Measurements from ENCODE around the gene ST8SIA6.
"Not testable (repeated sequence)": the region's sequence is repeated elsewhere in the genome, so short reads cannot be mapped to it uniquely, and the experiment has no call there.

ST8SIA6 gene

DNA sequence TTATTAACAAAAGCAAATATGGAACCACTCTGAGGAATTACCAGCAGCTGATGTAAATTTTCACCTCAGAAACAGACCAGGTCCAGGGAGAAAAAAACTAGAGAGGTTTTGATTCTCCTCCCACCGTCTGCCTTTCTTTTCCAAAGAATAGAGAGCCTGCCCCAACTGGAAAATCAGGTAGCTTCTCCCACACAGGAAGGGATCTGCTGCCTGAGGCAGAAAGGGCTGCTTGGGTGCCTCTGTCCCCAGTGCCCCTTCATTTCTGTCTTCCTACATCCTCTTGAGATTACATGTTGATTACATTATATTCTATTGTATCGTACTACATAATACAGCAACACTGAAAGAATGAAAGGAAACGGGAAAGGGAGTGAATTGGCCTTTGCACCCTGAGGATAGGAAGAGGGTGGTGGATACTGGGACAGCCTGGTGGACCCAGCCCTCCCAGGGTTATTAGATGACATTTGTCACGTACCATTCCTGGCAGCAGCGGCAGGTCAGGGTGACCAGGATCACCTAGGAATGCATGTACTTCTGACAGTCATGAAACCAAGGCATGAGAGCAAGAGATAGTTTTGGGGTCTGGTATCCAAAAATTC is 8.9 kb downstream of the ST8SIA6 start:
- TF ChIP-seq POLR2A (IDR thresholded peaks at IDR 0.05; ENCODE audit: low read depth, low read length), result no peak
- DNase-seq (ENCODE audit: insufficient read length, low spot score), result no peak
- no peak for FAIRE-seq

DNA sequence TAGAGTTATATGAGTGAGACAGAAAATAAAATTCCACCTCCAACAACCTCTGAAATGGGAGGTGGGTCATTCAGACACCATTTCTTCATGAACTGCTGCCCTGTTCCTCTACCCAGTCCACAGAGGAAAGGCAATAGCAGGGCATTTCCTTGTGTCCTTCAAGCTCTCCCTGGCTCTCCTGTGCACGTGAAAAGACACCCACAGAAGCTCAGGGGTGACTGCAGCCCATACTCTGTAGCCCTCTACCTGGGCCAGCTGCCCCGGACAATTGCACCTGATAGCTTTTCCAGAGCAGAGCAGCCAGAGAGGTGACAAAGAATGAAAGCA is 10.0 kb downstream of the ST8SIA6 start:
- DNase-seq (ENCODE audit: insufficient read length, low spot score) (no peak), FAIRE-seq (no peak)
- TF ChIP-seq POLR2A (IDR thresholded peaks at IDR 0.05; ENCODE audit: low read depth, low read length), result no peak

- DNase-seq (ENCODE audit: insufficient read length, low spot score) (no peak), FAIRE-seq (no peak)
- no peak for TF ChIP-seq POLR2A (IDR thresholded peaks at IDR 0.05; ENCODE audit: low read depth, low read length)
These were observed 10.5 kb downstream of the ST8SIA6 start for GRCh38 chr10:17443707-17444387.

DNA sequence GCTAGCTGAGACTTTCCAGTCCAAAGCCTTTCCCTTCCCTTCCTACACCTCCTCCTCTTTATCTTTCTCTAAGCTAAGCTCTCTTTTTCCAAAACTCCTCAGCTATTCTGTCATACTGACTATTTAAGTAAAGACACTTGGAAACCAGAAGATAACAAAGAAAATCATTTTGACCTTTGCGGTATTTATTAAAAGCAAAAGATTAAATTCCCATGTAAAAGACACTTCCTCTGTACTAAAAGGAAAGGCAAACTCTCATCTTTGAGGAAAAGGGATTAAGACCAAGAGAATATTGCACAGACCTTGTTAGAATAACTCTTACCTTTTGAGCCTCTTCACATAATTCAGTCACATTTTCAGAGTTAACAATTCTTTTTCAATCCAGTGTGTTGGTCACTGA is 15.8 kb downstream of the ST8SIA6 start:
- FAIRE-seq, result no peak
- no peak for DNase-seq (ENCODE audit: insufficient read length, low spot score)
- no peak for TF ChIP-seq POLR2A (IDR thresholded peaks at IDR 0.05; ENCODE audit: low read depth, low read length)

GRCh38 chr10:17436578-17436977 is 17.8 kb downstream of the ST8SIA6 start:
- not testable (repeated sequence) for FAIRE-seq

DNA sequence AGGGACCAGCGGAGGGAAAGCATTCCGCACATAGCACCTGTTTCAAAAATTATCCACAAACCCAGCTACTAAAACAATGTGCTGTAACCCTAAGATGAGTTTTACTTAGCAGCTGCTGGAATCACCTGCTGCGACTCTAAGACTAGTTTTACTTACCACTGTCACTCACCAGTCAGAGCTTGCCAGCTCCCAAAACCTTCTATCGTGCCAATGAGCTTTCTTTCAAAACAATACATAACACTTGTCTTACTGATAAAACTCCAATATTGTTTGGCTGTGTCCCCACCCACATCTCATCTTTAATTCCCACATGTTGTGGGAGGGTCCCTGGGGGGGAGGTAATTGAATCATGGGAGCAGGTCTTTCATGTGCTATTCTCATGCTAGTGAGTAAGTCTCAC is 18.4 kb downstream of the ST8SIA6 start:
- no peak for DNase-seq (ENCODE audit: insufficient read length, low spot score)
- FAIRE-seq, result no peak
- no peak for TF ChIP-seq POLR2A (IDR thresholded peaks at IDR 0.05; ENCODE audit: low read depth, low read length)

More at GRCh38 chr10:17436578-17436977, 17.8 kb downstream of the ST8SIA6 start:
- not testable (repeated sequence) for DNase-seq (ENCODE audit: insufficient read length, low spot score)

GRCh38 chr10:17435187-17435586 is 19.2 kb downstream of the ST8SIA6 start:
- no peak for FAIRE-seq
- no peak for TF ChIP-seq POLR2A (IDR thresholded peaks at IDR 0.05; ENCODE audit: low read depth, low read length)
- DNase-seq (ENCODE audit: insufficient read length, low spot score), result no peak

- no peak for TF ChIP-seq POLR2A (IDR thresholded peaks at IDR 0.05; ENCODE audit: low read depth, low read length)
- FAIRE-seq (no peak), DNase-seq (ENCODE audit: insufficient read length, low spot score) (no peak)
These were observed 21.7 kb downstream of the ST8SIA6 start for GRCh38 chr10:17432723-17433122.

DNA sequence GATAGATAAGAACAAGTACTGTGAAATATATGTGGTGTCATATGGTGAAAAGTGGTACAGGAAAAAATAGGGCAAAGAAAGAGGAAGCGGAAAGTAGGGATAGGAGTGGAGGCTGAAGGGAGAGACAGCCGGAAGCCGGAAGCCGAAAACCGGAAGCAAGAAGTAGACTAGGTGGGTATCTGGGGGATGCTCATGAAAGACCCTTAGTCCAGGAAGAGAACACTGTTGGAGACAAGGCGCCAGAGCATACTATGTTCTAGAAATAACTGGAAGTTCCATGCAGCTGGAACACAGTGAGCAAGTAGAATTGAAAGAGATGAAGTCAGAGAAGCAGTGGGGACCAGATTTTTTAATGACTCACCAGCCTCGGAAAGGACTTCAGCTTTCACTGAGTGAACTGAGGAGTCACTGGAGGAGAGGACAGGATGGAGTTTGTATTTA is 22.5 kb downstream of the ST8SIA6 start:
- DNase-seq (ENCODE audit: insufficient read length, low spot score), result peak; percentile 40
- no peak for TF ChIP-seq POLR2A (IDR thresholded peaks at IDR 0.05; ENCODE audit: low read depth, low read length)
- FAIRE-seq, result peak; percentile 89

- FAIRE-seq, result peak; percentile 80
- DNase-seq (ENCODE audit: insufficient read length, low spot score), result no peak
- TF ChIP-seq POLR2A (IDR thresholded peaks at IDR 0.05; ENCODE audit: low read depth, low read length), result no peak
These were observed 23.6 kb downstream of the ST8SIA6 start for GRCh38 chr10:17430647-17431355.

- TF ChIP-seq POLR2A (IDR thresholded peaks at IDR 0.05; ENCODE audit: low read depth, low read length), result no peak
- FAIRE-seq, result no peak
- DNase-seq (ENCODE audit: insufficient read length, low spot score), result no peak
These were observed 24.9 kb downstream of the ST8SIA6 start for GRCh38 chr10:17429490-17429889.

GRCh38 chr10:17428351-17429097 is 25.9 kb downstream of the ST8SIA6 start:
- TF ChIP-seq POLR2A (IDR thresholded peaks at IDR 0.05; ENCODE audit: low read depth, low read length), result no peak
- no peak for FAIRE-seq
- DNase-seq (ENCODE audit: insufficient read length, low spot score), result no peak

DNA sequence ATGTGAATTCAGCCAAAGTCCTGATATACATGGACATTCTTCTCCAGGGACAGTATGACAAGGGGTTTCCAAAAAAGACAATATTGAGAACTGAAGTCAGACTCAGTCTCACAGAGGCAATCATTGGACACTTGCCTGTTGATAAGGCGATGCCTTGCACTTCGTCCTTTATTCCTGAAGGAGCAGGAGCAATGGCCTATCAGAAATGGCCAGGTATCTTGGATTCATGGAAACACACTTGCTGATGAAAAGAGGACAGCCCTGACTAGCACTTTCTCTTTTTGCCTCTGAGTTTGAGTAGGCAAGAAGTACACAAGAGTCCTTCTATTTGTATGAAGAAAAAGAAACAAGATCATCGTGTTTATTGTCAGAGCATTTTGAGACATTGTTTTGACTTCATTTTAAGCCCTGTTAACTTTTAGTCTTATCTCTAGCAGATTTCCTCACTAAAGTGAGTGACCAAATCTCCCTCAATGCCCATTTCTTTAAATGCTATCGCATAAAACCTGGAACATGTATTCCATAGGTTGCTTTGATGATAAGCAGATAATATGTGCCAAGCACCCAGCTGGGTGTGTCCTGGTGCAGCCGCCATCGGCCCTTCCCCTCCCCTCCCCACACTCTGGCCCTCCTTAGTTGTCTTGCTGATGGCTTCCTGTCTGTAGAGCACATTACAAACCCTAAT is 26.6 kb downstream of the ST8SIA6 start:
- TF ChIP-seq POLR2A (IDR thresholded peaks at IDR 0.05; ENCODE audit: low read depth, low read length), result no peak

GRCh38 chr10:17427201-17427600 is 27.2 kb downstream of the ST8SIA6 start:
- no peak for FAIRE-seq
- DNase-seq (ENCODE audit: insufficient read length, low spot score), result no peak
- TF ChIP-seq POLR2A (IDR thresholded peaks at IDR 0.05; ENCODE audit: low read depth, low read length), result no peak

More for the DNA sequence above, 26.6 kb downstream of the ST8SIA6 start:
- no peak for FAIRE-seq
- DNase-seq (ENCODE audit: insufficient read length, low spot score), result no peak

Measured in H54 (cell line).